HepG2 (cell line): ENCODE measurements around the gene CSTPP1. TPM values are rescaled to one million over a fixed set of nuclear protein-coding genes. Genes with fewer than 3 reads are reported as not detected.

Experiments
- BRCA1 ChIP-seq: sonication (generic); formaldehyde crosslinking; IDR thresholded peaks from 2 replicates; pipeline ENCODE4 v1.4.0; 2020; ENCODE audit warnings: missing genetic modification reagents
- CEBPB ChIP-seq: IDR thresholded peaks from 2 replicates; pipeline ENCODE4 v1.6.1; 2011; ENCODE audit warnings: low read depth, low read length, improper control_type of control experiment, borderline replicate concordance
- DMTF1 ChIP-seq: sonication (generic); formaldehyde crosslinking; IDR thresholded peaks from 2 replicates; pipeline ENCODE4 v1.4.0; 2020; ENCODE audit warnings: mild to moderate bottlenecking, missing genetic modification reagents
- ESRRA ChIP-seq: sonication (generic); formaldehyde crosslinking; IDR thresholded peaks from 2 replicates; pipeline ENCODE4 v1.5.1; 2020; ENCODE audit warnings: mild to moderate bottlenecking, low read depth, missing genetic modification reagents
- FLYWCH1 ChIP-seq: sonication (generic); formaldehyde crosslinking; IDR thresholded peaks from 2 replicates; pipeline ENCODE4 v1.8.1; 2023; ENCODE audit warnings: mild to moderate bottlenecking, missing genetic modification reagents
- GATAD1 ChIP-seq: IDR thresholded peaks from 2 replicates; pipeline ENCODE4 v1.6.1; 2016; ENCODE audit warnings: missing genetic modification reagents, missing compliant biosample characterization
- NBN ChIP-seq: fragments of 450-650 bp; conservative IDR thresholded peaks from 2 replicates; pipeline ENCODE4 v1.6.1; 2017
- NFYB ChIP-seq: sonication (generic); formaldehyde crosslinking; IDR thresholded peaks from 2 replicates; pipeline ENCODE4 v1.4.0; 2020; ENCODE audit warnings: missing genetic modification reagents
- SP140L ChIP-seq: sonication (generic); formaldehyde crosslinking; IDR thresholded peaks from 2 replicates; pipeline ENCODE4 v1.4.0; 2020; ENCODE audit warnings: missing genetic modification reagents, borderline replicate concordance
- SP4 ChIP-seq: sonication (generic); formaldehyde crosslinking; IDR thresholded peaks from 2 replicates; pipeline ENCODE4 v1.8.1; 2023; ENCODE audit warnings: mild to moderate bottlenecking, missing genetic modification reagents
- SPEN ChIP-seq: sonication (generic); formaldehyde crosslinking; IDR thresholded peaks from 2 replicates; pipeline ENCODE4 v1.5.1; 2020; ENCODE audit warnings: low read depth, mild to moderate bottlenecking, missing genetic modification reagents
- TBX2 ChIP-seq: sonication (generic); formaldehyde crosslinking; IDR thresholded peaks from 2 replicates; pipeline ENCODE4 v1.5.0; 2020; ENCODE audit warnings: missing genetic modification reagents, mild to moderate bottlenecking, borderline replicate concordance
- ZFYVE20 ChIP-seq: sonication (generic); formaldehyde crosslinking; IDR thresholded peaks from 2 replicates; pipeline ENCODE4 v1.8.0; 2023; ENCODE audit warnings: low read depth, mild to moderate bottlenecking, moderate library complexity, missing genetic modification reagents, borderline replicate concordance
- ZNF160 ChIP-seq: sonication (generic); formaldehyde crosslinking; IDR thresholded peaks from 2 replicates; pipeline ENCODE4 v1.8.0; 2022; ENCODE audit warnings: mild to moderate bottlenecking, inconsistent platforms, missing genetic modification reagents
- ZNF546 ChIP-seq: sonication (generic); formaldehyde crosslinking; conservative IDR thresholded peaks from 2 replicates; pipeline ENCODE4 v1.8.1; 2023; ENCODE audit warnings: mild to moderate bottlenecking, missing genetic modification reagents
- ZNF562 ChIP-seq: sonication (generic); formaldehyde crosslinking; IDR thresholded peaks from 2 replicates; pipeline ENCODE4 v1.8.0; 2022; ENCODE audit warnings: missing genetic modification reagents, borderline replicate concordance
- ZNF576 ChIP-seq: sonication (generic); formaldehyde crosslinking; IDR thresholded peaks from 2 replicates; pipeline ENCODE4 v1.4.0; 2020; ENCODE audit warnings: mild to moderate bottlenecking, missing genetic modification reagents
- ZNF740 ChIP-seq: sonication (generic); formaldehyde crosslinking; IDR thresholded peaks from 2 replicates; pipeline ENCODE4 v1.4.0; 2020; ENCODE audit warnings: missing genetic modification reagents
- ZSCAN12 ChIP-seq: sonication (generic); formaldehyde crosslinking; IDR thresholded peaks from 2 replicates; pipeline ENCODE4 v1.9.0; 2021; ENCODE audit warnings: mild to moderate bottlenecking, missing genetic modification reagents
- ZXDC ChIP-seq: sonication (generic); formaldehyde crosslinking; IDR thresholded peaks from 2 replicates; pipeline ENCODE4 v1.5.0; 2020; ENCODE audit warnings: mild to moderate bottlenecking, missing genetic modification reagents
- polyA plus RNA-seq, 8 experiments: library from polyadenylated mRNA; depleted of rRNA in 3 of 8; stranded (reverse) in 7 of 8; unstranded in 1 of 8; fragments of >200 nt; fragmentation: Illumina TruSeq in 4 of 8; extraction: Trizol in 4 of 8; gene quantifications; 2 replicates each; pipeline versions ENCODE4 v1.2.1 to v1.2.3, GENCODE V29; 2011 to 2016; ENCODE audit warnings: low read depth in 4 of 8, missing spikeins in 1 of 8, mixed read lengths in 1 of 8; ENCODE audit not compliant: insufficient read depth in 1 of 8
- total RNA-seq, 5 experiments: library from RNA; depleted of rRNA; stranded (reverse); fragments of >200 nt; fragmentation: Illumina TruSeq; extraction: Trizol; gene quantifications; 2 replicates each; pipeline ENCODE4 v1.2.3, GENCODE V29; 2016; ENCODE audit warnings: low read depth in 1 of 5
- TF ChIP-seq, protein P1 (sequence below): IDR thresholded peaks from 2 replicates; pipeline ENCODE4 v1.6.1; 2016; ENCODE audit warnings: mild to moderate bottlenecking, missing biosample characterization, missing genetic modification reagents
- TF ChIP-seq, protein P2 (sequence below): sonication (generic); formaldehyde crosslinking; IDR thresholded peaks from 2 replicates; pipeline ENCODE4 v1.8.1; 2023; ENCODE audit warnings: missing genetic modification reagents, inconsistent platforms, borderline replicate concordance

Gene CSTPP1
- total and polyA plus RNA-seq, 2 of the 13 experiments (the other 11 are each of a cell fraction or from before 2014, with no cell fraction given) = 12.3 to 14.6 TPM

DNA sequence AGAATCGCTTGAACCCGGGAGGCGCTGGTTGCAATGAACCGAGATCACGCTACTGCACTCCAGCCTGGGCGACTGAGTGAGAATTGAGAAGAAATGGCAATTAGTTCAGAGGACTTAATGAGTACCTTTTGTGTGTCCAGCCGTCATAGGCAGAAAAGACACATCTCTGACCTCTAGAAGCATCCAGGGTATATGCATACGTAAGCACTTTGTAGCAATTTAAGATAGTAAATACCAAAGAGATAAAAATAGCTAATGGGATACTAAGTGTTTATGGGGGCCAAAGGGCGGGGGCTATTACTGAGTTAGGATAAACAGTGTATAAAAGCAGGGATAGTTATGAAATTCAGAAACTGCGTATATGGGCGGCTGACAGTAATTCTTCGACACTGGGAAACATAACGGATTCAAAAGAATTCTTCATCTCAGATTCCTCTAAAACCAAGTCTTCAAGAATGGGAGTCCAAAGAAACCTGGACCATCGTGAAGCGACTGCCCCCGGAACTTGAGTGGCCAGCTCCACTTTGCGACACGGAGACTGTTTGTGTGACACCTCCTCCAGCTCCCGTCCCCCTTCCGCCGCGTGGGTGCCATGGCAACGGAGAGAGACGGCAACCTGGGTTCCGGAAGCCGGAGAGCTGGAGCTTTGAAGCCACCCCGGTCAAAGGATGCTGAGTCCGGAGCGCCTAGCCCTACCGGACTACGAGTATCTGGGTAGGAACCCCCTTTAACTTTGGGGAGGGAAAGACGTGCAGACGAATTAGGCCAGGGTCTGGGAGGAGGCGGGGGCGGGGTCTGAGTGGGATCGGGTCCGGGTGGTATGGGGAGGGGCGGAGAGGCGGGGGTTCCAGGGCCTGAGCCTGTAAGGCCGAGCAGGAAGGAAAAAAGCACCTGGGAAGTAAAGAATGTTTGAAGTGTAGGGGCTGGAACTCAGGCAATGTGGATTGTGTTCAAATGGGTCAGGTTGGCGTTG is at the start of gene CSTPP1 (continued):
- TF ChIP-seq TBX2 (peak; percentile 65), ZNF562 (CRISPR knock-in tag) (no peak), ZFYVE20 (CRISPR knock-in tag) (no peak), NBN (no peak), ZNF576 (no peak), NFYB (CRISPR knock-in tag) (no peak), ZSCAN12 (CRISPR knock-in tag) (no peak), SPEN (CRISPR knock-in tag) (peak; percentile 71), CEBPB (no peak), ZNF160 (CRISPR knock-in tag) (no peak), BRCA1 (CRISPR knock-in tag) (no peak), ZNF740 (CRISPR knock-in tag) (no peak), ZNF546 (no peak), SP4 (peak; percentile 72), FLYWCH1 (no peak), ZXDC (no peak), DMTF1 (CRISPR knock-in tag) (no peak), SP140L (CRISPR knock-in tag) (no peak), GATAD1 (CRISPR knock-in tag) (peak; percentile 92), ESRRA (CRISPR knock-in tag) (no peak)
- TF ChIP-seq, protein P1, sequence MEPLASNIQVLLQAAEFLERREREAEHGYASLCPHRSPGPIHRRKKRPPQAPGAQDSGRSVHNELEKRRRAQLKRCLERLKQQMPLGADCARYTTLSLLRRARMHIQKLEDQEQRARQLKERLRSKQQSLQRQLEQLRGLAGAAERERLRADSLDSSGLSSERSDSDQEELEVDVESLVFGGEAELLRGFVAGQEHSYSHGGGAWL = 0 out of 2 replicates have a peak, but pooled peaks have one; percentile 38
- TF ChIP-seq, protein P2, sequence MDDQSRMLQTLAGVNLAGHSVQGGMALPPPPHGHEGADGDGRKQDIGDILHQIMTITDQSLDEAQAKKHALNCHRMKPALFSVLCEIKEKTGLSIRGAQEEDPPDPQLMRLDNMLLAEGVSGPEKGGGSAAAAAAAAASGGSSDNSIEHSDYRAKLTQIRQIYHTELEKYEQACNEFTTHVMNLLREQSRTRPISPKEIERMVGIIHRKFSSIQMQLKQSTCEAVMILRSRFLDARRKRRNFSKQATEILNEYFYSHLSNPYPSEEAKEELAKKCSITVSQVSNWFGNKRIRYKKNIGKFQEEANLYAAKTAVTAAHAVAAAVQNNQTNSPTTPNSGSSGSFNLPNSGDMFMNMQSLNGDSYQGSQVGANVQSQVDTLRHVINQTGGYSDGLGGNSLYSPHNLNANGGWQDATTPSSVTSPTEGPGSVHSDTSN (CRISPR knock-in tag) = no peak
